PC-9 (cell line): Measurements from ENCODE around the gene RNASEL. TPM values are rescaled to one million over a fixed set of nuclear protein-coding genes. Genes with fewer than 3 reads are reported as not detected.

ENCODE experiments used
- BruUV-seq: library from RNA; stranded (reverse); fragments of 400-500 nt; replicated peaks from 2 replicates; lab custom pipeline; 2021; lab: Mats Ljungman, UMichigan
- CTCF ChIA-PET: fragments of 300-600 bp; sonication (Branson Sonifier 250); formaldehyde crosslinking; loops from one replicate; lab custom pipeline; 2022; ENCODE audit warnings: antibody characterized with exemption; lab: Charles Lee
- POLR2A ChIA-PET: fragments of 300-600 bp; sonication (Branson Sonifier 250); formaldehyde crosslinking; loops from one replicate; lab custom pipeline; 2022; ENCODE audit warnings: antibody characterized with exemption; ENCODE audit not compliant: unreplicated experiment; lab: Charles Lee
- DNase-seq, 2 experiments: peaks; one replicate each; pipeline versions ENCODE4 v3.0.0 to v3.0.0-alpha.2; 2015 to 2022; ENCODE audit warnings: mixed read lengths in 1 of 2
- H2AFZ ChIP-seq: fragments of 200-600 bp; sonication (generic); 2 replicates; pipeline ENCODE4 v1.8.1; 2017; ENCODE audit warnings: antibody characterized with exemption
- H3F3A ChIP-seq: fragments of 200-600 bp; sonication (generic); 2 replicates; pipeline ENCODE4 v1.8.1; 2017; ENCODE audit warnings: antibody characterized with exemption, mild to moderate bottlenecking, low read depth; ENCODE audit not compliant: insufficient read depth
- H3K27ac ChIP-seq: fragments of 200-600 bp; sonication (generic); 2 replicates; pipeline ENCODE4 v1.6.1; 2016; ENCODE audit warnings: mixed run types
- H3K27me3 ChIP-seq: fragments of 200-600 bp; sonication (generic); 2 replicates; pipeline ENCODE4 v1.6.1; 2016; ENCODE audit warnings: low read depth, mixed run types; ENCODE audit not compliant: insufficient read depth
- H3K36me3 ChIP-seq: fragments of 200-600 bp; sonication (generic); 2 replicates; pipeline ENCODE4 v1.6.1; 2016; ENCODE audit warnings: low read depth, mixed run types
- H3K4me1 ChIP-seq: fragments of 200-600 bp; sonication (generic); replicated peaks from 2 replicates; pipeline ENCODE4 v1.6.1; 2016; ENCODE audit warnings: mixed run types; ENCODE audit not compliant: insufficient read depth
- H3K4me2 ChIP-seq: fragments of 200-600 bp; sonication (generic); 2 replicates; pipeline ENCODE4 v1.6.1; 2017; ENCODE audit warnings: mixed run types
- H3K4me3 ChIP-seq: fragments of 200-600 bp; sonication (generic); 2 replicates; pipeline ENCODE4 v1.6.1; 2016; ENCODE audit warnings: mixed run types
- H3K79me2 ChIP-seq: fragments of 200-600 bp; sonication (generic); 2 replicates; pipeline ENCODE4 v1.6.1; 2017; ENCODE audit warnings: low read depth, mixed run types
- H3K9me2 ChIP-seq: fragments of 200-600 bp; sonication (generic); 2 replicates; pipeline ENCODE4 v1.8.1; 2017; ENCODE audit warnings: mild to moderate bottlenecking; ENCODE audit not compliant: insufficient read depth
- H3K9me3 ChIP-seq: fragments of 200-600 bp; sonication (generic); 2 replicates; pipeline ENCODE4 v1.8.1; 2016; ENCODE audit warnings: low read depth; ENCODE audit not compliant: insufficient read depth
- H4K20me1 ChIP-seq: fragments of 200-600 bp; sonication (generic); 2 replicates; pipeline ENCODE4 v1.8.1; 2017; ENCODE audit not compliant: insufficient read depth
- CTCF ChIP-seq: fragments of 200-600 bp; sonication (generic); conservative IDR thresholded peaks from 2 replicates; pipeline ENCODE4 v1.6.1; 2017; ENCODE audit warnings: mixed run types, antibody characterized with exemption, mild to moderate bottlenecking, moderate library complexity
- EZH2 ChIP-seq: fragments of 200-600 bp; sonication (generic); IDR thresholded peaks from 2 replicates; pipeline ENCODE4 v1.8.0; 2017; ENCODE audit warnings: antibody characterized with exemption, low read depth
- intact Hi-C: fragments of 100-400 bp; cut with micrococcal nuclease; formaldehyde crosslinking; loops from one replicate; pipeline ENCODE4 v1.10.0; 2022; ENCODE audit not compliant: unreplicated experiment
- total RNA-seq: library from RNA; stranded (reverse); gene quantifications from 2 replicates; pipeline ENCODE4 v1.2.3, GENCODE V29; 2021

The RNASEL gene
- total RNA-seq, 1 experiment from 2014 or later, result 6.3 TPM

GRCh38 chr1:182635871-182636270 is 46.8 kb upstream of the RNASEL start:
- Histone ChIP-seq H3K36me3 (no peaks in the 10 kb centered on the region), H3K9me3 (no peaks in the 10 kb centered on the region), H3K27me3 (no peaks in the 10 kb centered on the region), H3K4me2 (no peak overlapping the region), H3K79me2 (no peaks in the 10 kb centered on the region), H3K27ac (no peak overlapping the region), H3K4me3 (no peak overlapping the region), H4K20me1 (no peaks in the 10 kb centered on the region), H3K9me2 (no peaks in the 10 kb centered on the region), H3F3A (no peaks in the 10 kb centered on the region; the same call in 1 of the 2 replicates), H3K4me1 (no peaks in the 10 kb centered on the region), H2AFZ (no peak overlapping the region)
- DNase-seq, result no peak
- BruUV-seq, result no TSS peak
- ChIA-PET POLR2A (no interaction called here), CTCF (no interaction called here)
- TF ChIP-seq EZH2 (no peak), CTCF (no peak)
- intact Hi-C loops, result no loop called here

GRCh38 chr1:182634306-182635072 is 45.4 kb upstream of the RNASEL start:
- no peak for DNase-seq
- no peak overlapping the region for H3K4me2 ChIP-seq
- H3K27me3 ChIP-seq, result no peaks in the 10 kb centered on the region
- ChIA-PET POLR2A (no interaction called here), CTCF (no interaction called here)
- H3K4me1 ChIP-seq, result no peaks in the 10 kb centered on the region
- H3K27ac ChIP-seq, result no peak overlapping the region
- H3K4me3 ChIP-seq, result no peak overlapping the region
- H3F3A ChIP-seq, result no peaks in the 10 kb centered on the region; the same call in 1 of the 2 replicates
- no TSS peak for BruUV-seq
- TF ChIP-seq EZH2, result no peak
- TF ChIP-seq CTCF, result no peak
- H3K9me3 ChIP-seq, result no peaks in the 10 kb centered on the region
- no peak overlapping the region for H2AFZ ChIP-seq
- H4K20me1 ChIP-seq, result no peaks in the 10 kb centered on the region
- no peaks in the 10 kb centered on the region for H3K79me2 ChIP-seq
- no peaks in the 10 kb centered on the region for H3K36me3 ChIP-seq
- H3K9me2 ChIP-seq, result no peaks in the 10 kb centered on the region
- intact Hi-C loops, result no loop called here

- CTCF ChIA-PET, result no interaction called here
- DNase-seq, result no peak
Measured at GRCh38 chr1:182633657-182634281, 44.7 kb upstream of the RNASEL start.

More at GRCh38 chr1:182633657-182634281, 44.7 kb upstream of the RNASEL start:
- TF ChIP-seq EZH2 (no peak), CTCF (no peak)
- BruUV-seq, result no TSS peak
- Histone ChIP-seq H2AFZ (no peak overlapping the region), H3K9me3 (no peaks in the 10 kb centered on the region), H3K9me2 (no peaks in the 10 kb centered on the region), H4K20me1 (no peaks in the 10 kb centered on the region), H3K27me3 (no peaks in the 10 kb centered on the region), H3K4me1 (no peaks in the 10 kb centered on the region), H3K27ac (no peak overlapping the region), H3F3A (no peaks in the 10 kb centered on the region; the same call in 1 of the 2 replicates), H3K79me2 (no peaks in the 10 kb centered on the region), H3K36me3 (no peaks in the 10 kb centered on the region), H3K4me3 (no peak overlapping the region), H3K4me2 (no peak overlapping the region)
- intact Hi-C loops, result no loop called here
- POLR2A ChIA-PET, result no interaction called here
